Suppressor macrophage treated with lipopolysaccharide for 1 hour (primary cell): ENCODE data around the gene CPLANE2.
"Not testable (repeated sequence)": the region's sequence is repeated elsewhere in the genome, so short reads cannot be mapped to it uniquely, and the experiment has no call there.

Experiments
- DNase-seq, 3 donors: peaks; one replicate each; pipeline ENCODE4 v3.0.0-alpha.2; 2020 to 2022

Gene CPLANE2, protein sequence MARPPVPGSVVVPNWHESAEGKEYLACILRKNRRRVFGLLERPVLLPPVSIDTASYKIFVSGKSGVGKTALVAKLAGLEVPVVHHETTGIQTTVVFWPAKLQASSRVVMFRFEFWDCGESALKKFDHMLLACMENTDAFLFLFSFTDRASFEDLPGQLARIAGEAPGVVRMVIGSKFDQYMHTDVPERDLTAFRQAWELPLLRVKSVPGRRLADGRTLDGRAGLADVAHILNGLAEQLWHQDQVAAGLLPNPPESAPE

DNA sequence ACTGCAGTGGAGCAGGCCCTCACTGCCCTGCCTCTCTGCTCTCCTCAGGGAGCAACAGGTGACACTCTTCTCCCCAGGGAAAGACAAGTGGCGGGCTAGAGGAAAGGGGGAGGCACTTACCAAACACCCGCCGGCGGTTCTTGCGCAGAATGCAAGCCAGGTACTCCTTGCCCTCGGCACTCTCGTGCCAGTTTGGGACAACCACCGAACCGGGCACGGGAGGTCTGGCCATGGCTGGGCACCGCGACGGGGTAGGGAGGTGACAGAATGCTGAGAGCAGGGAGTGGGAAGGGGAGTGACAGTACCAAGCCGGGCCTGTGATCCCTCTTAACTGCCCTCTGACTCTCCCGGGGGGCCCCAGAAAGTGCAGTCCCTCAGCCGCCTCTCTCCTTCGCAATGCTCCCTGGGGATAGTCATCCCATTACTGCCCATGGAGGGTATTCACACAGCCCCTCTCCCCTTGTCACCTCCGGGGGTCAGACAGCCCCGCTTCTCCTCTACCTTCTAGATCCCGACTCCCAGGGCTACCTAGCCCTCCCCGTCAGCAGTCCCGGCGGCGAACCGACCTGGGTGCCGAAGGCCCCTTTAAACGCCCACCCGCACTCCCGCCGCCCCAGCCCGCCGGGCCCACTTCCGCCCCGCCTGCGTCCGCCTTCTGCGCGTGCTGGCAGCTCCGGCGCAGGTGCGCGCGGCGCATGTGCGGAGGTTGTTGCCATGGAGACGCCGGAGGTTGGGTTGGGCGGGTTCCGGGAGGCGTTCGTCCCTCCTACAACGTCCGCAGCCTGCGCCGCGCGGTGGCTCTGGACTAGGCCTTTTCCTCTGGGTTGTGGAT is at the start of gene CPLANE2:
CPLANE2 (minus strand) TSS at position 673 of the 832 bp plus-strand sequence; CDS start at position 232, 441 bp downstream.
- DNase-seq, result peak; percentile 80 to 90 (median 87)

DNA sequence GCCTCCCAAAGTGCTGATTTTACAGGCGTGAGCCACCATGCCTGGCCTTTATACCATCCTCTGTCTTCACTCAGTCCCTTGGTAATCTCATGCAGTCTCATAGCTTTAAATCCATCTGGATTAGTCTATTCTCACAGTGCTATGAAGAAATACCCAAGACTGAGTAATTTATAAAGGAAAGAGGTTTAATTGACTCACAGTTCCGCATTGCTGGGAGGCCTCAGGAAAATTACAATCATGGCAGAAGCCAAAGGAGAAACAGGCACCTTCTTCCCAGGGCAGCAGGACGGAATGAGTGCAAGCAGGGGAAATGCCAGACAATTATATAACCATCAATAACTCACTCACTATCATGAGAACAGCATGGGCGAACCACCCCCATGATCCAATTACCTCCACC is 49.1 kb upstream of the CPLANE2 start:
- no peak for DNase-seq

DNA sequence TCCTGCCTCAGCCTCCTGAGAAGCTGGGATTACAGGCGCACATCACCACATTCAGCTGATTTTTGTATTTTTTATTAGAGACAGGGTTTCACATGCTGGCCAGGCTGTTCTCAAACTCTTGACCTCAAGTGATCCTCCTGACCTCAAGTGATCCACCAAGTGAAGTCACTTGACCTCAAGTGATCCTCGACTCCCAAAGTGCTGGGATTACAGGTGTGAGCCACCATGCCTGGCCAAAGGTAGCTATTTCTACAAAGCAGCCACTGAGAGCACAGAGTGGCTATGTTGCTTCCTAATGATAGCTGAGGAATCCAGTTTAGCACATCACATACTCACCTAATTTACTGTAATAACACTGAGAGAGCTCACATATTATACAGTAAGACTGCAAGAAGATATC is 44.8 kb upstream of the CPLANE2 start:
- DNase-seq, result no peak

DNA sequence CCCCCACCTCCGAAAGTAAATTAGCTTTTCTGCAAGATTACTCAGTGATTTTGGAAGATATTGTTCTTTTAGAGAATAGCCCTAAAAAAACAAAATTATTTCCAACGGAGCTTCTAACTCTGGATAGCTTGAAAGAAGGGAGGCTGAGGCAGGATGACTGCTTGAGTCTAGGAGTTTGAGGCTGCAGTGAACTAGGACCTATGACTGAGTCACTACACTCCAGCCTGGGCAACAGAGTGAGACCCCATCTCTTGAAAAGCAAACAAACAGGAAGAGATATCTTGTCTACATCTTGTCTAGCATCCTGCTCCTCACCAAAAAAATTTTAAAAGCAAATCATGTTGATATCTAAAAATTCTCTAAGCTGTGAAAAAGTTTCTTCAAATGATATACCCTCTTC is 42.2 kb upstream of the CPLANE2 start:
- DNase-seq, result no peak

DNA sequence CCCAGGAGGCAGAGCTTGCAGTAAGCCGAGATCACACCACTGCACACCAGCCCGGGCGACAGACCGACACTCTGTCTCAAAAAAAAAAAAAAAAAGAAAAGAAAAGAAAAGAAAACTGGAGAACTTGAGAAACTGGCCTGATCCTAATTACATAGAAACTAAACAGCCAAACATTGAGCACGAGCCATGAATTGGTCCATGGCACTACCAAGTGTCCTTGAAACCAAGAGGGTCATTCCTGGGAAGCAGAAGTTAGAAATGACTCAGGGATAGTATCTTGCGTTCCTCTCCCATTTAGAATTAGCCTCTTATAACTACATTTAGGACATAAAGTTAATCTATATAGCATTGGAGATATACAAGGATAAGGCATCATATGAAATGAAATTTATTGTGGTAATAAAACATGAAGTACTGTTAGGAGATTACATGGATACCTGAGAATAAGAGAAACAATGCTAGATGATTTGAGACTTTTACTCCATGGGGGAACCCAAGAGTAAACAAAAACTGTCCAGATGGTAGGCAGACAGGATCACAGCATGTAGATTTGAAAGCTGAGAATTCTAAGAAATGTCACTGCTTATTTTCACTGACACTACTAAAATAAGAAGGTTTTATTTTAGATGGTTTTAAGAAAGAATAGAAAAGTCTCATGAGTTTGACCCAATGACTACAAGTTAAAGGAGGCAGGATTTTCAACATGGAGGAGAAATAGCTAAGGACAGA is 39.5 kb upstream of the CPLANE2 start:
- no peak for DNase-seq

GRCh38 chr1:16275591-16275990 is 38.6 kb upstream of the CPLANE2 start:
- no peak for DNase-seq

GRCh38 chr1:16267690-16268180 is 30.8 kb upstream of the CPLANE2 start:
- no peak for DNase-seq

DNA sequence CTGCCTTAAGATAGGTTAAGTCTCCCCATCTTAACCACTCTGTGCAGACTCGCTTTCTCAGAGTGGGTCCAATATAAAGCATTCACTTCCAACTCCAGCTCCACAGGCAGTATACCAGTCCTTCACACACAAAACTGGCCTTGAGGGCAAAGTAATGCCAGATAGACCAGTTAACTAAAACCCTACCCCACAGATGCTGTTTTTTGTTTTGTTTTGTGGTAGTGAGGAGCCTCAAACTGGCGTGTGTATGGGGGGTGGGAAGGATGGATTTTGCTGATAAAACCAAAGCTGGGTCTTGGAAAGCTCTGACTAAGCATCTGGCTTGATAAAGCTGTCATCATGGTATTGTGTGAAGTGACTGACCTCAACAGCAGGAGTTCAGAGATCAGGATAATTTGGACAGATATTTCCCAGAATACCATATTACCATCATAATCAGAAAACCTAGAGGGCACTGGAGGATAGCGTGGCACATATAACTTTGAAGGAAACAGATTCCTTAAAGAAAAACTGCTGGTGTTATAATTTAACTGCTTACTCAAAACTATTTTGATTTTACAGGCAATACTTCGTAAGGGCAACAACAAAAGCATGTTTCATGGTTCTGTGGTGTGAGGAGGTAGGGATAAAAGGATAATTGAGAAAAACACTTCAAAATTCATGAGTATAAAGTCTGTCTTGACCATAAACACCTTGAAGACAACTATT is 29.6 kb upstream of the CPLANE2 start:
- DNase-seq, result no peak

GRCh38 chr1:16262067-16262466 is 25.1 kb upstream of the CPLANE2 start:
- DNase-seq, result no peak

GRCh38 chr1:16260814-16261213 is 23.8 kb upstream of the CPLANE2 start:
- no peak for DNase-seq

- peak in 1 of 3 donors; percentile 14 for DNase-seq
Observed at GRCh38 chr1:16258591-16259135, 21.7 kb upstream of the CPLANE2 start.

GRCh38 chr1:16257968-16258367 is 21.0 kb upstream of the CPLANE2 start:
- no peak for DNase-seq

- not testable (repeated sequence) for DNase-seq
Observed at GRCh38 chr1:16257556-16257955, 20.6 kb upstream of the CPLANE2 start.

DNA sequence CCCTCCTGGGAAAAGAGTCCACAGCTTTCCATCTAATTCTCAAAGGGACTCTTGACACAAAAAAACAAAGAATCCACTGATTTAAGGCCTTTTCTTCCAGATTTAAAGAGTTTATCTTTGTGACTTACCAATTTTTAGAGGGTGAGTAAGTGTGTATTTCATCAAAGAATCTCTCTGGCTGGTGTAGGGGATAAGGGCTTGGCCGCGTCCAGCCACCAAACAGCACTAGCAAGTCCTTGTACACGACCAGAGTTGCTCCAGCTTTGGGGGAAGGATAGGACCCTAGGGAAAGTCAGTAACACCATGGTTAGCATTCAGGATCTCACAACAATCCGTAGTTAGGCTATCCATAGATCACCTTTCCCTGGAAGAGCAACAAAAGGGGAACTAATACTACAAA is 19.5 kb upstream of the CPLANE2 start:
- no peak for DNase-seq

- DNase-seq, result no peak
Observed at GRCh38 chr1:16254263-16254928, 17.4 kb upstream of the CPLANE2 start.

DNA sequence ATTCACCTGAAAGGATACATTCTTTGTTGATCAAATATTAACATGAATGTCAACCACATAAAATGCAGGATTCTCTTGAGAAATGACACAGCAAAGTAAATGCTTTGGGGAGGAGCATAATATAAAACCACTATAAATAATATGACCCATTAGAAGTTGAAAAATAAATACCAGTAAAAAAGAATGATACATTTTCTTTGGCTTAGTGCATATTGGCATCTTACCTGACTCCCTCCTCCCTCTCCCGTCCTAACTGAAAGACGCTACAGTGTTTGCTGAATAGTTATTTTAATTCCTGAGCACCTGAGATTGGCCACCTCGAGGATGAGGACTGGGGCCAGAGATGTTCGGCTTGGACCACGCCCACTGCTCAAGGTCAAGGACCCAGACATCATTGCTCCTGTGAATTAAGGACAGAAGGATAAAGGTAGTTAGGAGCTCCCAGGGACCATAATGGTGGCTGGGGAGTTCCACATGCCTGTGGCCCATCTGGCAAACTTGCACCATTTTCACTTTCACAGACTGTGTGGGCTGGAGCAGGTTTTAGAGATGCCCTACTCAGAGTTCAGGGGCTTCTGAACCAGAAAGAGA is 16.4 kb upstream of the CPLANE2 start:
- no peak for DNase-seq

GRCh38 chr1:16252912-16253311 is 15.9 kb upstream of the CPLANE2 start:
- DNase-seq, result no peak

DNA sequence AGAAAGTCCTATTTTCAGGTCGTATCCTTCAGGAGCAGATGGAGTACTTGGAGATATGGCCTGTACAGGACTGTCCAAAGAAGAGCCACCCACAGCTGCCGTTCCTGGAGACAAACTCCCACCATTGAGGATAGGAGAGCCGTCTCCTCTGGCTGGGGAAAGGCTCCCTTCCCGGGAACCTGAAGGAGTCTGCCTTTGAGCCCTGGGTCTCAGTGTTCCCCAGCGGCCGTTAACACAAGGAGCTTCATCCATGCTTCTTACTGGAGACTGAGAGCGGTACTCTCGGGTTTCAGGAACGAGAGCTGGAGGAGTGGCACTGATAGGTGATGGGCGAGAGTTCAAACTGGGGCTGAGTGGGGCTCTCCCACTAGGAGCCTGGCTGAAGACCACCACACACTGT is 14.4 kb upstream of the CPLANE2 start:
- no peak for DNase-seq

DNA sequence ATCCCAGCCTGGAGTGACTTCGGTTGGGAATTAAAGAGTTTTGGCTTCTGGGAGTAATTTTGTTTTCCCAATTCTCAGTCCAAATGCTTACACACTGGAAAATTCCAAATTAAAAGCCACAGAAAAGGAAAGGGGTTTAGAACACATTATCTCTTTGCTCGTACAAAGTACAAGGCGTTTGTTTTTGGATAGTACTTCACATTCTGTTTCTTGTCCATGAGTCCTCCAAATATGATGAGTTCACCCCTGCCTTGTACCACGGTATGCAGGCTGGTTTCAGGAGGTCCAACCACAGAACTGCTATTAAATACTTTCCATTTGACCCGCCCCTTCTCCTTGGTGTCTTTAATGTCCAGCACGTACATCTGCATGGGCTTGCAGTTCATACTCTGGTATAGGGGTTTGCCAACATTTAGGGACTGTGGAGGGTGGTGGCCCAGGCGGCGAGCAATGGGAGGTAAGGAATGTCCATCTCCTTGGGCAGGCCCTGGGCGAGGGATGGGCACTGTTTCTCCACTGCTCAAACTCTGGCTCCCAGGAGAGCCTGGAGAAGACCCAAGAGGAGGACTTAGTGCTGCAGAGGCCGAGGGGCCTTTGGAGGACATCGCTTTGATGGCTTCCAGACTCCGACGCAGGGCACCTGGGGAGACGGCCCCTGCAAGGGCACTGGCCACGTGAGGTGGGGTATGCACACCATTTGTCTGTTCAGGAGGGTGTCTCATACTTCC is 13.7 kb upstream of the CPLANE2 start:
- no peak for DNase-seq

GRCh38 chr1:16249596-16250241 is 12.7 kb upstream of the CPLANE2 start:
- DNase-seq, result peak; percentile 32 to 44 (median 41)
